Subcutaneous abdominal adipose tissue (tissue), 5 donors: ENCODE measurements around the gene ZNF516.

Experiments used
- H3K27ac ChIP-seq: one replicate; pipeline ENCODE4 v1.7.0; 2013; ENCODE audit warnings: low read depth, mild to moderate bottlenecking, inconsistent platforms, low read length, moderate library complexity
- H3K27me3 ChIP-seq, 5 donors: one replicate each; pipeline ENCODE4 v1.7.0; 2013; ENCODE audit warnings: low read length in 5 of 5, inconsistent platforms in 1 of 5; ENCODE audit not compliant: control insufficient read depth in 5 of 5, insufficient read depth in 4 of 5
- H3K36me3 ChIP-seq, 5 donors: one replicate each; pipeline ENCODE4 v1.7.0; 2013; ENCODE audit warnings: low read length in 5 of 5; ENCODE audit not compliant: control insufficient read depth in 5 of 5, insufficient read depth in 5 of 5
- H3K4me1 ChIP-seq, 5 donors: one replicate each; pipeline ENCODE4 v1.7.0; 2013; ENCODE audit warnings: low read length in 5 of 5, mild to moderate bottlenecking in 3 of 5, moderate library complexity in 1 of 5; ENCODE audit not compliant: control insufficient read depth in 5 of 5, insufficient read depth in 5 of 5
- H3K4me3 ChIP-seq, 5 donors: one replicate each; pipeline ENCODE4 v1.7.0; 2013; ENCODE audit warnings: low read length in 5 of 5, low read depth in 1 of 5
- H3K9ac ChIP-seq, 5 donors: one replicate each; pipeline ENCODE4 v1.7.0; 2013; ENCODE audit warnings: low read length in 5 of 5, mild to moderate bottlenecking in 4 of 5, moderate library complexity in 3 of 5
- H3K9me3 ChIP-seq, 5 donors: one replicate each; pipeline ENCODE4 v1.7.0; 2013; ENCODE audit warnings: low read length in 5 of 5; ENCODE audit not compliant: control insufficient read depth in 5 of 5
- donor health status: healthy.
- donor health status: healthy.
- donor health status: healthy.
- donor health status: healthy.
- donor health status: healthy.

Gene ZNF516

DNA sequence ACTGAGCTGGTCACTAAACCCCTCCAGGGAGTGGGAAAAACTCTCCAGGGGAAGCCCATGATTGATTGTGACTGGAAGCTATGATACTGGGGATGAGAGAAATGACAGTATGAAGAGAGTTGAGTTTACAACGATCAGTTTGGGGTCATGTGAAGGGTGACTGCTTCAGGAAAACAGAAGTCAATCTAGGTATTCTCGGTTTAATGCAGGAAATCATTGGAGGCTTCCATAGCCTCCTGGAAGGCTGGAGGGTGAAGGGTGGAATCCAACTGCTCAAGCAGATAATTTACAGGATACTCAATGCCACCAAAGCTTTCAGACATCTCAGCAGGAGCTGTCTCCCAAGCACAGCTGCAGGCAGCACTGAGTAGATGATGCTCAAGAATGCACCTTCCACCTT, 154.6 kb downstream of the ZNF516 start:
- Histone ChIP-seq H3K9me3 (peaks cover 6 to 10% (median 9%) of the 10 kb centered on the region in 5 donors), H3K27me3 (no peaks in the 10 kb centered on the region), H3K4me1 (no peaks in the 10 kb centered on the region), H3K36me3 (no peaks in the 10 kb centered on the region), H3K4me3 (no peak overlapping the region), H3K27ac (no peak overlapping the region), H3K9ac (no peak overlapping the region)

DNA sequence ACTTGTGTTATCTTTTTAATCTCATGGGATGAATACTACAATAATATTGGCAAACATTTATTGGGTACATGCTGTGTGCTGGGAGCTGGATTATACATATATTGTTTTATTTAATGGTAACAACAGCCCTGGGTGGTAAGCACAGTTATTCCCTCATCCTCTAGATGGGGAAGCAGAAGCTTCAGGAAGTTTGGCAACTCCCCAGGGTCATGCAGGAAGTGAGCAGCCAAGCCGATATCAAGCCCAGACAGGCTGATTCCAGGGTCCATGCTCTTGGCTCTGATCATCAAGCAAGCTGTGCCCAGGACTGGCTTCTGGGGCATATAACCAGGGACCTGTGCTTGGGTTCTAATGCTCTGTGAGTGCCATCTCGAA, 155.8 kb downstream of the ZNF516 start:
- H3K36me3 ChIP-seq, result no peaks in the 10 kb centered on the region
- no peak overlapping the region for H3K9ac ChIP-seq
- H3K27me3 ChIP-seq, result no peaks in the 10 kb centered on the region
- no peak overlapping the region for H3K27ac ChIP-seq
- no peak overlapping the region for H3K4me3 ChIP-seq
- H3K9me3 ChIP-seq, result peaks cover 6 to 10% (median 9%) of the 10 kb centered on the region in 5 donors
- no peaks in the 10 kb centered on the region for H3K4me1 ChIP-seq

DNA sequence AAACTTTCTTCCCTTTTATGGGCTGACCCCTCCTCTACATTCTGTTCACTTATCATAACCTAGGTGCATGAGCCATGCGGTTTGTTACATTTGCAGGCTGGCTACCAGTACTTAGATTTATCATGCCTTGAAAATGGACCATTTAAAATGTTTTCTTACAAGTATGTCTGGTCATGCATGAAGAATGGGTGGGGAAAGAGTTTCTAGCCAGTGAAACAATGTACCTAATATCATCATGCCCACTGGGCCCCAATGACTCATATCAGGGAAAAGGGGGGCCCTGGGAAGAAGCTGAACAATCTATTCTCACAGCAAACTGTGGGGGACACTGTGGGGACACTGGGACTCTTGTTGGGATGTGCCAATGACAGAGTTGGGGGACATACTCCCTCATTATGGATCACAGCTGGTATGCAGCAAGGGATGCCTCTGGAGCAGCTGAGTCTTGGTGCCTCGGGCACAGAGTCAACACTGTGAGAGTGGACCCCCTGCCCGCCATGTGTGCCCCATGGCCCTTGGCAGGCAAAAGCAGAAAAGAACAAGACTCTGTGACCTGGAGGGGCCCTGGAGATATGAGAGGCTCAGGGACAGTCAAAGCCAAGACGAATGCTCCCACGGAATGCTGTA, 156.3 kb downstream of the ZNF516 start:
- Histone ChIP-seq H3K4me1 (no peaks in the 10 kb centered on the region), H3K9me3 (peaks cover 6 to 10% (median 9%) of the 10 kb centered on the region in 5 donors), H3K9ac (no peak overlapping the region), H3K27ac (no peak overlapping the region), H3K36me3 (no peaks in the 10 kb centered on the region), H3K27me3 (no peaks in the 10 kb centered on the region), H3K4me3 (no peak overlapping the region)

DNA sequence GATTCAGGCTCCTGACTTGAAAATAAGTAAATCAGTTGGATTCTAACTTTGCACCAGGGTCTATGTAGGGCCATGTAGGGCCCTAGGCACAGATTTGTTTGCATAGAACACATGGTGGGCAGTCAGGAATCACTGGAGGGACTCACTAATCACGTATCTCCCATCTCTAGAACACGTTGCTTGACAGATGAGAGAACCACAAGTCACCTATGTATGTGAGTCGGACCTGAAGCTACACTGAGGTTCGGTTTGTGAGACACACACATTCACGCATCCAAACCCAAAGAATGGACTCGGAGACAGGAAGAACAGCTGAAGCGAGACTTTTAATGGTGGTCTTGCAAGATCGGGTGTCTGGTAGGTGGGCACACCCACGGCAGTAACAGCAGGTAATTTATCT, 157.0 kb downstream of the ZNF516 start:
- peaks cover 6 to 10% (median 9%) of the 10 kb centered on the region in 5 donors for H3K9me3 ChIP-seq
- H3K9ac ChIP-seq, result no peak overlapping the region
- H3K4me1 ChIP-seq, result no peaks in the 10 kb centered on the region
- H3K27me3 ChIP-seq, result no peaks in the 10 kb centered on the region
- H3K4me3 ChIP-seq, result no peak overlapping the region
- H3K36me3 ChIP-seq, result no peaks in the 10 kb centered on the region
- H3K27ac ChIP-seq, result no peak overlapping the region

DNA sequence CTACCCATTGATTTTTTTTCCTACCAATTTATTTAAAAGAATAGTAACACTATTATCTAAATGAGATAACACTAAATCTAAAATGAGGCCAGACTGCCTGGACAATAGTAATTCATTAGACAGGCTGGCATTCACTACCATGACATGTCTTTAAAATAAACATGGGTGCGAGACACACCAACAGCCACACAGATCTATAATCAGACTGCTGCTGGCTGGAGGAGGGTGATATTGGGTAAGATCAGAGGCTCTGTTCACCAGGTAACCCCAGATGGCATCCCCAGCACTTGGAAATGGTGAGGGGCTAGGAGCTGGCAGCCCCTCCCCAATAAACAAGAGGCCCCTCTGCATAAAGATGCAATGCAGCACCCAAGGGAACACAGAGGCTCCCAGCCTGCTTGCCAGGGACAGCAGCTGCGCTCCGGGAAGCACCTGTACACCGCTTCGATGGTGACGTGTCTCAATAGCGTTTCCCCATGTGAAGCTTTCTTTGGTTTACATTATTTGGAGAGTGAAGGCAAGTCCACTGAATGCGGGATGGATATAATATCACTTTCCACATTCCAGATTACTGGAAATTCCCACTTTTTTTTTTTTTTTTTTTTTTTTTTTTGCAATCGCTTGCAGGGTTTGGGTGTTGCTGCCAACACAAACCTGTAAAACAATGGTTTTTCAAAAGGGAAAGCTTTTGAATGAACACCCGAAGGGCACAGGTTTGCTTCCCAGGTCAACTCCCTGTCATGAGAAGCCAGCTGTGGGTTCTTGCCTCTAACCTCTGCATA, 159.0 kb downstream of the ZNF516 start:
- Histone ChIP-seq H3K27me3 (no peaks in the 10 kb centered on the region), H3K4me3 (no peak overlapping the region), H3K9ac (no peak overlapping the region), H3K27ac (no peak overlapping the region), H3K9me3 (peaks cover 6 to 18% (median 13%) of the 10 kb centered on the region in 5 donors), H3K36me3 (no peaks in the 10 kb centered on the region), H3K4me1 (no peaks in the 10 kb centered on the region)

DNA sequence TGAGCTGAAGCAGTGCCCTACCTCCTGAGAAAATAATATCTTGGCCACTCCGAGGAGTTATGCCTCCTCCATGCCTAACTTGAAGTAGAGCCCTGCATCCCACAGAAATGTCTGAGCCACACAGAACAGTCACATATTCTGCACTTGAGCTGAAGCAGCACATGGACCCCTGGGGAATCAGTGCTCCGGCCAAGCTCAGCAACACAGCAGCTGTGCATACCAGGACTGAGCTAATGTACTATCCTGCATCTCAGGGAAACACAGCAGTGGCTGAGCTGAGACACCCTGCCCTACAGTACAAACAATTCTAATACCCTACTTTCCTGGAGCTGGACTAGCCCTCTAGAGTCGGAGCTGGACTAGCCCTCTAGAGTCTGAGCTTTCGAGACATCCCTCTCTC, 166.9 kb downstream of the ZNF516 start:
- Histone ChIP-seq H3K9me3 (peaks cover 3 to 30% (median 26%) of the 10 kb centered on the region in 5 donors), H3K36me3 (no peaks in the 10 kb centered on the region), H3K27me3 (no peaks in the 10 kb centered on the region), H3K4me3 (no peak overlapping the region), H3K9ac (no peak overlapping the region), H3K4me1 (no peaks in the 10 kb centered on the region), H3K27ac (no peak overlapping the region)

DNA sequence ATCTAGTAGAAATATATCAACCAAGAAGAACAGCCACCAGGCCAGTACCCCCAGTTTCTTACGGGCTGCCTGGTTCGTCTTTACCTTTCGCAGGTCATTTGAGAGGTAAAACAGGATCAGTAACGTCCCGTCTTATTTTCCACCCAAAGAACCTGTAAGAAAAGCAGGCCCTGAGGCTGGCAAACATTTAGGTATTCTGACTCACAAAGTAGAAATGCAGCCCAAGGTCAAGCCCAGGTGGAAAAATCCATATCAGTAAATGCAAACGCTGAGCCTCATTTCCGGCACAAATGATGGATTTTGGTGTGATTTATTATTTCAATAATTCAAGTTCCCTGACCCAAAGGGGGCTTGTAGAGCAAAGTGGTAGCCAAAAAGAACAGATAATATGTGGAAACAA, 171.2 kb downstream of the ZNF516 start:
- Histone ChIP-seq H3K4me1 (no peaks in the 10 kb centered on the region), H3K27me3 (no peaks in the 10 kb centered on the region), H3K4me3 (no peak overlapping the region), H3K9ac (no peak overlapping the region), H3K36me3 (no peaks in the 10 kb centered on the region), H3K9me3 (peaks cover under 1 to 8% (median 5%) of the 10 kb centered on the region in 5 donors), H3K27ac (no peak overlapping the region)

DNA sequence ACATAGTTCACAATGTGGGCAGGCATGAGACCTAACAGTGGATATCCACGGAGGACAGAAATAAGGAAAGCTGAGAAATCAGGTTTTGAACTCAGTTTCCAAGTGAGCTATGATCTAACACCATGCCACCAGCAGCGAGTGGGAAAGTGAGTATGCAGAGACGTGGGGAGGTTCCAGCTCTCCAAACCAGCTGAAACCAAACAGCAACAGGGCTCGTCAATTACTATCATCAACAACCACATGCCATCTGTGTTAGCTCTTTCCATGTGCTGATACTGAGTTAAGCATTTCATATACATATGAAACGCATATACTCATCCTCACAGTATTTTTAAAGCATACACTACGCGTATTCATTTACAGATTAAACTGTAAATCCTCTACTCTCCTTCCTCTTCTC, 172.4 kb downstream of the ZNF516 start:
- H3K9ac ChIP-seq, result no peak overlapping the region
- H3K27ac ChIP-seq, result no peak overlapping the region
- H3K36me3 ChIP-seq, result no peaks in the 10 kb centered on the region
- no peaks in the 10 kb centered on the region for H3K27me3 ChIP-seq
- no peak overlapping the region for H3K4me3 ChIP-seq
- H3K9me3 ChIP-seq, result no peaks in the 10 kb centered on the region
- H3K4me1 ChIP-seq, result no peaks in the 10 kb centered on the region

DNA sequence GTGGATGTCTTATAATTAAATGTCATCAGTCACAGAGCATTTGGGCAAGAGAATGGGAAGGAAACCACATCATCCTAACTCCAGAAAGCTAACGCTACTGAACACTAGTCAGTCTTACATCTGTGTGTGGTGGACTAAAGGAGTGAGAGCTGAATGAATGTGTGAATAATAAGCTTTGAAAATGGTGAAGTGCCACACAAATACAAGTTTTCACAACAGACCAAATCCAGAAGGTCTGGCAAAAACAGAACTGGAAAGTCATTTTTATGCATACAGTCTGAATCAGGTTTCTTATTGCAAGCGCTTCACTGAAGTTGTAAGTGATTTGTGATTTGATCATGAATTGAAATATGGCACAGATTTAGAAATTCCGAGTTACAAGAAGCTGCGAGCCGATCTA, 175.7 kb downstream of the ZNF516 start:
- Histone ChIP-seq H3K9ac (no peak overlapping the region), H3K27me3 (no peaks in the 10 kb centered on the region), H3K36me3 (no peaks in the 10 kb centered on the region), H3K4me1 (no peaks in the 10 kb centered on the region), H3K27ac (no peak overlapping the region), H3K4me3 (no peak overlapping the region), H3K9me3 (no peaks in the 10 kb centered on the region)

DNA sequence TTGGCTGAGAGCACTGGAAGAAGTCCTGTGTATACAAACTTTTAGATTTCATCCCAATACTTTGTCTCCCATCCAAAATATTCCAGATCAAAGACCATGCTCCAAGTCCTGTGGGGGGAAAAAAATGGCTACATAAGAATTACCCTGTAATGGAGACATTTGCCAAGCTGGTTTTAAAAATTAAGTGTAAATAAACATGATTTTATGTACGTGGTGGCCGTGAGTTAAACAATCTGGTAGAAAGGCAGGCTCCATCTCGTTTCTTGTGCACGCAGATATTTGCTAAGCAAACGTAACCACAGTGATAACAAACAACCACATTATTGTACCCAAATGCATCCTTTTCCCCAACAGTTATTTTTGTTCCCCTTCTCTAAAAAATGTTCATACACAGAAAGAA, 176.4 kb downstream of the ZNF516 start:
- Histone ChIP-seq H3K9ac (no peak overlapping the region), H3K27me3 (no peaks in the 10 kb centered on the region), H3K4me1 (no peaks in the 10 kb centered on the region), H3K9me3 (no peaks in the 10 kb centered on the region), H3K36me3 (no peaks in the 10 kb centered on the region), H3K27ac (no peak overlapping the region), H3K4me3 (no peak overlapping the region)
